ENCODE measurements around the gene DNAH17. TPM values are rescaled to one million over a fixed set of nuclear protein-coding genes. Genes with fewer than 3 reads are reported as not detected.

The DNAH17 gene
- total and polyA plus RNA-seq, 2 of the 13 experiments (the other 11 are each of a cell fraction or from before 2014, with no cell fraction given) = 0.86 to 1.6 TPM

- no peak for TF ChIP-seq ZNF30 (CRISPR knock-in tag; IDR thresholded peaks at IDR 0.05)
- TF ChIP-seq HIVEP1 (CRISPR knock-in tag; IDR thresholded peaks at IDR 0.05) = peak; percentile 95
- TF ChIP-seq ELF3 (CRISPR knock-in tag; IDR thresholded peaks at IDR 0.05) = peak; percentile 85
- TF ChIP-seq ZNF598 (CRISPR knock-in tag; IDR thresholded peaks at IDR 0.05; ENCODE audit: borderline replicate concordance) = peak; percentile 50; the same call in 1 of the 2 replicates
- TF ChIP-seq ZNF724P (CRISPR knock-in tag; IDR thresholded peaks at IDR 0.05; ENCODE audit: borderline replicate concordance) = 0 out of 2 replicates have a peak, but pooled peaks have one; percentile 71
- TF ChIP-seq ZXDC (CRISPR knock-in tag; IDR thresholded peaks at IDR 0.05) = no peak
- peak; percentile 80; the same call in 1 of the 2 replicates for TF ChIP-seq ZNF557 (CRISPR knock-in tag; IDR thresholded peaks at IDR 0.05)
- TF ChIP-seq KAT7 (CRISPR knock-in tag; IDR thresholded peaks at IDR 0.05; ENCODE audit: borderline replicate concordance) = no peak; the same call in 1 of the 2 replicates
- peak; percentile 91 for TF ChIP-seq DNMT3B (CRISPR knock-in tag; conservative IDR thresholded peaks at IDR 0.05)
- no peak for TF ChIP-seq ZNF773 (CRISPR knock-in tag; IDR thresholded peaks at IDR 0.05; ENCODE audit: borderline replicate concordance)
- no peak for TF ChIP-seq MAFG (CRISPR knock-in tag; IDR thresholded peaks at IDR 0.05)
- peak; percentile 34; the same call in 1 of the 2 replicates for TF ChIP-seq STAG1 (CRISPR knock-in tag; IDR thresholded peaks at IDR 0.05)
- TF ChIP-seq SP2 (CRISPR knock-in tag; IDR thresholded peaks at IDR 0.05) = no peak
- TF ChIP-seq ZFP90 (CRISPR knock-in tag; IDR thresholded peaks at IDR 0.05; ENCODE audit: borderline replicate concordance) = peak; percentile 59; the same call in 1 of the 2 replicates
- TF ChIP-seq ZNF704 (CRISPR knock-in tag; IDR thresholded peaks at IDR 0.05; ENCODE audit: borderline replicate concordance) = no peak
- peak; percentile 95 for TF ChIP-seq SMAD3 (CRISPR knock-in tag; IDR thresholded peaks at IDR 0.05)
- peak; percentile 90 for TF ChIP-seq FOXO1 (CRISPR knock-in tag; IDR thresholded peaks at IDR 0.05)
- peak; percentile 79; the same call in 1 of the 2 replicates for TF ChIP-seq CBX5 (CRISPR knock-in tag; IDR thresholded peaks at IDR 0.05; ENCODE audit: borderline replicate concordance)
- no peak for TF ChIP-seq ZNF841 (CRISPR knock-in tag; IDR thresholded peaks at IDR 0.05; ENCODE audit: borderline replicate concordance)
- no peak for TF ChIP-seq ZBTB1 (CRISPR knock-in tag; IDR thresholded peaks at IDR 0.05; ENCODE audit: borderline replicate concordance)
- no peak for TF ChIP-seq ZMAT5 (CRISPR knock-in tag; IDR thresholded peaks at IDR 0.05; ENCODE audit: borderline replicate concordance, low read depth)
- TF ChIP-seq GMEB2 (CRISPR knock-in tag; IDR thresholded peaks at IDR 0.05; ENCODE audit: low read depth) = no peak
- no peak for TF ChIP-seq SNAPC5 (CRISPR knock-in tag; IDR thresholded peaks at IDR 0.05; ENCODE audit: borderline replicate concordance)
- TF ChIP-seq TFAP4 (IDR thresholded peaks at IDR 0.05; ENCODE audit: borderline replicate concordance, low read depth) = peak; percentile 95
These were observed 24.5 kb upstream of the DNAH17 start (continued) for GRCh38 chr17:78601577-78602190.

All from HepG2 (cell line).